ENCODE measurements around the gene MICAL2. TPM values are rescaled to one million over a fixed set of nuclear protein-coding genes. Genes with fewer than 3 reads are reported as not detected.

MICAL2 gene
- total RNA-seq, 1 donor, result 156 TPM

DNA sequence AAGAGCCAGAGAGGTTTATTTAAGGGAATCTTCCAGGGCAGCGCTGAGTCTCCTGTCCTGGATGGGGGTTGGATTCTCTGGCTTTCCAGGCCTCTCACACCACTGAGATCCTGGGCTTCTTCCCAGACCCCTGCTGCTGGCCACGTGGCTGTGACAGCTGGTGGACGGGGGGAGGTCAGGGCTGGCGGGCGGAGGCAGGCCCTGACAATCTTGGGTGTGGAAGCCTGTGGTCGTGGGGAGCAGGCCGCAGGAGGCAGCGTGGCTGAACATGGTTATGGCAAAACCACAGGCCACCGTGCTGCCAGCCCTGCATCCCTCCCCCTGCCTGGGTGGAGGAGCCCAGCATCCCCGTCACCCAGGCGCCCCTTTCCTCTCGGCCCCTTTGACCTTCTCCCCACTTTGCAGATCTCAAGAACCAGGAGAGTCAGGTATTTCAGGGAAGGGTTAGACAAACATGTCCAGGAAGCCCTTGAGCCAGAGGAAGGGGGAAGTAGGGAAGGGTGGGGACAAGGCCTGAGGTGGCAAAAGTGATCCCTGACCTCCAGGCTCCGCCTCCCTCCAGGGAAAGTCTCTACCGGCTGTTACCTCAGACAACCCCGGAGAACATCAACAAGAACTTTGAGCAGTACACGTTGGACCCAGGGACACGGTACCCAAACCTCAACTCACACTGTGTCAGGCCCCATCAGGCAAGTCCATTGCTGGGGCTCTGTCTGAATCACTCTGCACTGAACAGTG lies 111.8 kb downstream of the MICAL2 start:
- Histone ChIP-seq H3K4me2 (ENCODE audit: insufficient read depth, low read length) (no peak overlapping the region), H3K79me2 (ENCODE audit: insufficient read depth, low read length) (peaks cover 25% of the 10 kb centered on the region), H3K36me3 (ENCODE audit: insufficient read depth, low read length) (peaks cover 90% of the 10 kb centered on the region), H2AFZ (ENCODE audit: low read length) (no peak overlapping the region), H4K20me1 (ENCODE audit: insufficient read depth, low read length) (no peaks in the 10 kb centered on the region), H3K27me3 (ENCODE audit: insufficient read depth, low read length) (no peaks in the 10 kb centered on the region), H3K4me3 (ENCODE audit: insufficient read depth, low read length) (no peak overlapping the region), H3K9me3 (ENCODE audit: low read depth, low read length) (no peaks in the 10 kb centered on the region), H3K27ac (ENCODE audit: low read depth, low read length) (peak overlapping the region; percentile 97), H3K4me1 (ENCODE audit: insufficient read depth, low read length) (peaks cover 37% of the 10 kb centered on the region)
- TF ChIP-seq, protein P1, sequence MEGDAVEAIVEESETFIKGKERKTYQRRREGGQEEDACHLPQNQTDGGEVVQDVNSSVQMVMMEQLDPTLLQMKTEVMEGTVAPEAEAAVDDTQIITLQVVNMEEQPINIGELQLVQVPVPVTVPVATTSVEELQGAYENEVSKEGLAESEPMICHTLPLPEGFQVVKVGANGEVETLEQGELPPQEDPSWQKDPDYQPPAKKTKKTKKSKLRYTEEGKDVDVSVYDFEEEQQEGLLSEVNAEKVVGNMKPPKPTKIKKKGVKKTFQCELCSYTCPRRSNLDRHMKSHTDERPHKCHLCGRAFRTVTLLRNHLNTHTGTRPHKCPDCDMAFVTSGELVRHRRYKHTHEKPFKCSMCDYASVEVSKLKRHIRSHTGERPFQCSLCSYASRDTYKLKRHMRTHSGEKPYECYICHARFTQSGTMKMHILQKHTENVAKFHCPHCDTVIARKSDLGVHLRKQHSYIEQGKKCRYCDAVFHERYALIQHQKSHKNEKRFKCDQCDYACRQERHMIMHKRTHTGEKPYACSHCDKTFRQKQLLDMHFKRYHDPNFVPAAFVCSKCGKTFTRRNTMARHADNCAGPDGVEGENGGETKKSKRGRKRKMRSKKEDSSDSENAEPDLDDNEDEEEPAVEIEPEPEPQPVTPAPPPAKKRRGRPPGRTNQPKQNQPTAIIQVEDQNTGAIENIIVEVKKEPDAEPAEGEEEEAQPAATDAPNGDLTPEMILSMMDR (IDR thresholded peaks at IDR 0.05; ENCODE audit: extremely low read depth, low read depth, low read length), result no peak
- DNase-seq (ENCODE audit: insufficient read length, low spot score, missing footprints), result no peak

DNA sequence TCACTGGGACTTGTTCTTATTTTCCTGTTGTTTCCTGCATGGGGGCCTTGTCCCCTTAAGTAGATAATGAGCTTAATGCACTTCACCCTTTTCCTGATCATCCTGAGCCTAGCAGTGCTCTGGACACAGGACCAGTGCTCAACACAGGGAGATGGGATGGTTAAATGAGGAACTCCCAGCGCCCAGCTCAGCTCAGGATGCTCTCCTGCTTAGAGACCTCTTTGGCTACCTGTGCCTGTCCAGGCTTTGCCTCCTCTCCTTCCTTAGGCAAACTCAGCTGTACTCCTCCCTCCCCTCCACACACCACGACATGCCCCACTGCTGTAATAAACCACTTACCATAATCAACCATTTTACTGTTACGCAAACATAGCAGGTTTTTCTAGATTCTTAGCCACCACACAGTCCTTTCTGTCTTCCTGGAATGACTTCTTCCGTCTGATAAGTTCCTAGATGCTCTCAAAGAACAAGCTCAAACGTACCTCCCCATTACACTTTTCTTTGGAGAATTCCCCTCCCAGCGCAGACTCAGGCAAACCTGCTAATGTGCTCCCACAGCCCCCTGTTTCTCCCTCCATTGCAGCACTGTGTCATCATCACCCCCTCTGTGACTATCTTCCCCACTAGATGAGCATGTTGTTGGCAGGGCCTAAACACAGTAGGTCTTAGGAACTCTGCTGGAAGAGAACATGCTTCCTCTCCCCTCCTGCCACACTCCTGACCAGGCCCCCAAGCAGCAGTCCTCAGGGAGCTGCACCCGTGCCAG lies 113.6 kb downstream of the MICAL2 start:
- peaks cover 26% of the 10 kb centered on the region for H3K79me2 ChIP-seq (ENCODE audit: insufficient read depth, low read length)
- no peak overlapping the region for H2AFZ ChIP-seq (ENCODE audit: low read length)
- TF ChIP-seq, protein P1 (IDR thresholded peaks at IDR 0.05; ENCODE audit: extremely low read depth, low read depth, low read length), result no peak
- peaks cover 89% of the 10 kb centered on the region for H3K36me3 ChIP-seq (ENCODE audit: insufficient read depth, low read length)
- H3K4me3 ChIP-seq (ENCODE audit: insufficient read depth, low read length), result no peak overlapping the region
- no peaks in the 10 kb centered on the region for H3K9me3 ChIP-seq (ENCODE audit: low read depth, low read length)
- H3K4me2 ChIP-seq (ENCODE audit: insufficient read depth, low read length), result peak overlapping the region; percentile 1
- H4K20me1 ChIP-seq (ENCODE audit: insufficient read depth, low read length), result no peaks in the 10 kb centered on the region
- peaks cover 35% of the 10 kb centered on the region for H3K4me1 ChIP-seq (ENCODE audit: insufficient read depth, low read length)
- H3K27ac ChIP-seq (ENCODE audit: low read depth, low read length), result peak overlapping the region; percentile 97
- H3K27me3 ChIP-seq (ENCODE audit: insufficient read depth, low read length), result no peaks in the 10 kb centered on the region
- DNase-seq (ENCODE audit: insufficient read length, low spot score, missing footprints), result no peak

DNA sequence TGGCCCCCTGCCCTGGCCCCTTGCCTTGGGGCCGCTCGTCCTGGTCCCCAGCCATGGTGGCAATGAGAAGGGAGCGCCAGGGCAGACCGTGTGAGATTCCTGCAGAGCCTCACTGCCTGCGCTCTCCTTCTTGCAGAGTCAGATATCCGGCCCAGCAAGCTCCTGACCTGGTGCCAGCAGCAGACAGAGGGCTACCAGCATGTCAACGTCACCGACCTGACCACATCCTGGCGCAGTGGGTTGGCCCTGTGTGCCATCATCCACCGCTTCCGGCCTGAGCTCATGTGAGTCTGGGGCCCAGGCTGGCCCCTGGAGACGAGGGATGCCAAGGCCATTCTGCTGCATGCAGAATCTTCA lies 114.1 kb downstream of the MICAL2 start:
- Histone ChIP-seq H3K4me1 (ENCODE audit: insufficient read depth, low read length) (peaks cover 29% of the 10 kb centered on the region), H3K27me3 (ENCODE audit: insufficient read depth, low read length) (no peaks in the 10 kb centered on the region)
- DNase-seq (ENCODE audit: insufficient read length, low spot score, missing footprints), result peak; percentile 95

More for the DNA sequence above, 114.1 kb downstream of the MICAL2 start:
- Histone ChIP-seq H3K27ac (ENCODE audit: low read depth, low read length) (peak overlapping the region; percentile 97), H3K79me2 (ENCODE audit: insufficient read depth, low read length) (peaks cover 26% of the 10 kb centered on the region), H3K9me3 (ENCODE audit: low read depth, low read length) (no peaks in the 10 kb centered on the region), H2AFZ (ENCODE audit: low read length) (no peak overlapping the region), H4K20me1 (ENCODE audit: insufficient read depth, low read length) (no peaks in the 10 kb centered on the region), H3K36me3 (ENCODE audit: insufficient read depth, low read length) (peaks cover 89% of the 10 kb centered on the region), H3K4me2 (ENCODE audit: insufficient read depth, low read length) (peak overlapping the region; percentile 1), H3K4me3 (ENCODE audit: insufficient read depth, low read length) (no peak overlapping the region)
- TF ChIP-seq, protein P1 (IDR thresholded peaks at IDR 0.05; ENCODE audit: extremely low read depth, low read depth, low read length), result no peak

Measured in osteoblast (primary cell).